Mesothelial cell of epicardium (in vitro differentiated cells): ENCODE results near the gene MS4A15. TPM values are rescaled to one million over a fixed set of nuclear protein-coding genes. Genes with fewer than 3 reads are reported as not detected.

ENCODE experiments used
- DNase-seq, 2 experiments: peaks; one replicate each; pipeline ENCODE4 v3.0.0; 2021; ENCODE audit warnings: low spot score in 2 of 2; ENCODE audit not compliant: unreplicated experiment in 2 of 2
- H3K27ac Mint-ChIP-seq: 2 replicates; pipeline ENCODE4 v1.8.0; 2021; ENCODE audit warnings: mixed read lengths
- H3K27me3 Mint-ChIP-seq: 2 replicates; pipeline ENCODE4 v1.8.0; 2021; ENCODE audit warnings: low read depth, mixed read lengths
- H3K36me3 Mint-ChIP-seq: 2 replicates; pipeline ENCODE4 v1.8.0; 2021; ENCODE audit warnings: mixed read lengths
- H3K4me1 Mint-ChIP-seq: 2 replicates; pipeline ENCODE4 v1.8.0; 2021; ENCODE audit warnings: mixed read lengths
- H3K4me3 Mint-ChIP-seq: 2 replicates; pipeline ENCODE4 v1.8.0; 2021; ENCODE audit warnings: mild to moderate bottlenecking, moderate library complexity, mixed read lengths
- H3K9me3 Mint-ChIP-seq: 2 replicates; pipeline ENCODE4 v1.8.0; 2021; ENCODE audit warnings: mixed read lengths
- CTCF ChIP-seq: fragments of 200-600 bp; sonication (generic); IDR thresholded peaks from one replicate; pipeline ENCODE4 v1.5.0; 2021; ENCODE audit warnings: antibody characterized with exemption; ENCODE audit not compliant: unreplicated experiment
- total RNA-seq: library from RNA; stranded (reverse); gene quantifications from 3 replicates; pipeline ENCODE4 v1.2.1, GENCODE V29; 2021

The MS4A15 gene
- total RNA-seq, 1 donor from 2014 or later, result 0.13 TPM

- DNase-seq, result no peak
- no peak overlapping the region for H3K27ac Mint-ChIP-seq
- peaks cover 5% of the 10 kb centered on the region for H3K27me3 Mint-ChIP-seq
- no peak for TF ChIP-seq CTCF
- no peaks in the 10 kb centered on the region for H3K9me3 Mint-ChIP-seq
- H3K36me3 Mint-ChIP-seq, result no peaks in the 10 kb centered on the region
- H3K4me1 Mint-ChIP-seq, result peaks cover 13% of the 10 kb centered on the region
- H3K4me3 Mint-ChIP-seq, result no peak overlapping the region
Observed at GRCh38 chr11:60763692-60764369, 7.2 kb downstream of the MS4A15 start.

DNA sequence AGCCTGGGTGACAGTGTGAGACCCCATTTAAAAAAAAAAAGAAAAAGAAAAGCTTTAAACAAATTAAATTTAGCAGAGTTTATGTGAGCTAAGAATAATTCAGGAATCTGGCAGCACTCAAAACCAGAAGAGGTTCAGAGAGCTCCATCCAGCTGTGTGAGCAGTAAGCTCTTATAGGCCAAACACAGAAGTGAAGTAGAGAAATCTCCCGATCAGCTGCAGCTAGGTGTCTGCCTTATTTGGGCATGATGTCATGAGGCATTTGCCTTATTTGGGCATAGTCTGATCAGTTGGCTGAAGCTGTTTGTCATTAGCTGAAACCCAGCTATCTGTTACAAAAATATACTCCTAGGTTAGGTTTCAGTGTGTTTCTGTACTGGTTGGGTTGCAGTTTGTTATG is 8.2 kb downstream of the MS4A15 start:
- Mint-ChIP-seq H3K9me3 (no peaks in the 10 kb centered on the region), H3K4me1 (peaks cover 5% of the 10 kb centered on the region)
- no peak for TF ChIP-seq CTCF

GRCh38 chr11:60765355-60765754 is 8.7 kb downstream of the MS4A15 start:
- Mint-ChIP-seq H3K27ac (no peak overlapping the region), H3K4me3 (no peak overlapping the region), H3K9me3 (no peaks in the 10 kb centered on the region), H3K4me1 (peaks cover under 1% of the 10 kb centered on the region), H3K36me3 (no peaks in the 10 kb centered on the region), H3K27me3 (peaks cover 5% of the 10 kb centered on the region)
- no peak for DNase-seq
- no peak for TF ChIP-seq CTCF

More for the DNA sequence above, 8.2 kb downstream of the MS4A15 start:
- no peak overlapping the region for H3K4me3 Mint-ChIP-seq
- no peak for DNase-seq
- H3K27ac Mint-ChIP-seq, result no peak overlapping the region
- H3K36me3 Mint-ChIP-seq, result no peaks in the 10 kb centered on the region
- H3K27me3 Mint-ChIP-seq, result peaks cover 5% of the 10 kb centered on the region

GRCh38 chr11:60766547-60766946 is 9.9 kb downstream of the MS4A15 start:
- TF ChIP-seq CTCF, result no peak
- no peaks in the 10 kb centered on the region for H3K36me3 Mint-ChIP-seq
- no peak for DNase-seq
- no peak overlapping the region for H3K27ac Mint-ChIP-seq
- no peaks in the 10 kb centered on the region for H3K9me3 Mint-ChIP-seq
- no peaks in the 10 kb centered on the region for H3K4me1 Mint-ChIP-seq
- no peak overlapping the region for H3K4me3 Mint-ChIP-seq
- peaks cover 5% of the 10 kb centered on the region for H3K27me3 Mint-ChIP-seq

- peaks cover 5% of the 10 kb centered on the region for H3K27me3 Mint-ChIP-seq
- no peaks in the 10 kb centered on the region for H3K4me1 Mint-ChIP-seq
- H3K27ac Mint-ChIP-seq, result no peak overlapping the region
- TF ChIP-seq CTCF, result peak; percentile 40
- no peak for DNase-seq
- no peak overlapping the region for H3K4me3 Mint-ChIP-seq
- H3K36me3 Mint-ChIP-seq, result no peaks in the 10 kb centered on the region
- no peaks in the 10 kb centered on the region for H3K9me3 Mint-ChIP-seq
Observed at GRCh38 chr11:60767388-60767811, 10.7 kb downstream of the MS4A15 start.
